HepG2 (cell line): ENCODE data around the gene CBFA2T2. TPM values are rescaled to one million over a fixed set of nuclear protein-coding genes. Genes with fewer than 3 reads are reported as not detected.

ENCODE experiments used
- SOX6 ChIP-seq, 2 experiments: fragments of 450-650 bp in 1 of 2; sonication (generic) in 1 of 2; formaldehyde crosslinking in 1 of 2; IDR thresholded peaks; 2 replicates each; pipeline versions ENCODE4 v1.4.0 to v1.6.1; 2017 to 2020; ENCODE audit warnings: antibody characterized with exemption in 1 of 2, mild to moderate bottlenecking in 1 of 2, missing genetic modification reagents in 1 of 2
- SP4 ChIP-seq: sonication (generic); formaldehyde crosslinking; IDR thresholded peaks from 2 replicates; pipeline ENCODE4 v1.8.1; 2023; ENCODE audit warnings: mild to moderate bottlenecking, missing genetic modification reagents
- STAT5B ChIP-seq: sonication (generic); formaldehyde crosslinking; IDR thresholded peaks from 2 replicates; pipeline ENCODE4 v1.4.0; 2020; ENCODE audit warnings: missing genetic modification reagents
- ZBTB37 ChIP-seq: sonication (generic); formaldehyde crosslinking; IDR thresholded peaks from 2 replicates; pipeline ENCODE4 v1.4.0; 2020; ENCODE audit warnings: mild to moderate bottlenecking, missing genetic modification reagents
- ZNF362 ChIP-seq: sonication (generic); formaldehyde crosslinking; IDR thresholded peaks from 2 replicates; pipeline ENCODE4 v1.4.0; 2020; ENCODE audit warnings: missing genetic modification reagents, mild to moderate bottlenecking, borderline replicate concordance
- ZNF580 ChIP-seq: IDR thresholded peaks from 2 replicates; pipeline ENCODE4 v1.6.1; 2016; ENCODE audit warnings: low read depth, borderline replicate concordance
- ZNF616 ChIP-seq: sonication (generic); formaldehyde crosslinking; IDR thresholded peaks from 2 replicates; pipeline ENCODE4 v1.5.0; 2020; ENCODE audit warnings: low read depth, mild to moderate bottlenecking, missing genetic modification reagents
- ZNF639 ChIP-seq: conservative IDR thresholded peaks from 2 replicates; pipeline ENCODE4 v1.6.1; 2018; ENCODE audit warnings: missing genetic modification reagents
- ZNF7 ChIP-seq: IDR thresholded peaks from 2 replicates; pipeline ENCODE4 v1.6.1; 2016; ENCODE audit warnings: missing biosample characterization, missing genetic modification reagents
- polyA plus RNA-seq, 8 experiments: library from polyadenylated mRNA; depleted of rRNA in 3 of 8; stranded (reverse) in 7 of 8; unstranded in 1 of 8; fragments of >200 nt; fragmentation: Illumina TruSeq in 4 of 8; extraction: Trizol in 4 of 8; gene quantifications; 2 replicates each; pipeline versions ENCODE4 v1.2.1 to v1.2.3, GENCODE V29; 2011 to 2016; ENCODE audit warnings: low read depth in 4 of 8, missing spikeins in 1 of 8, mixed read lengths in 1 of 8; ENCODE audit not compliant: insufficient read depth in 1 of 8
- total RNA-seq, 5 experiments: library from RNA; depleted of rRNA; stranded (reverse); fragments of >200 nt; fragmentation: Illumina TruSeq; extraction: Trizol; gene quantifications; 2 replicates each; pipeline ENCODE4 v1.2.3, GENCODE V29; 2016; ENCODE audit warnings: low read depth in 1 of 5
- TF ChIP-seq, protein P1 (sequence below): sonication (generic); formaldehyde crosslinking; IDR thresholded peaks from 2 replicates; pipeline ENCODE4 v1.5.1; 2020; ENCODE audit warnings: missing genetic modification reagents, mild to moderate bottlenecking, borderline replicate concordance
- TF ChIP-seq, protein P2 (sequence below): sonication (generic); formaldehyde crosslinking; conservative IDR thresholded peaks from 2 replicates; pipeline ENCODE4 v1.8.0; 2022; ENCODE audit warnings: missing genetic modification reagents
- TF ChIP-seq, protein P3 (sequence below), 2 experiments: IDR thresholded peaks; 2 replicates each; pipeline ENCODE4 v1.6.1; 2011 to 2012; ENCODE audit warnings: low read length in 2 of 2, borderline replicate concordance in 1 of 2, low read depth in 1 of 2, mild to moderate bottlenecking in 1 of 2, moderate library complexity in 1 of 2

The CBFA2T2 gene
- total and polyA plus RNA-seq, 2 of the 13 experiments (the other 11 are each of a cell fraction or from before 2014, with no cell fraction given), result 6.3 to 21.2 TPM

GRCh38 chr20:33653218-33653899 lies 163.5 kb downstream of the CBFA2T2 start (continued):
- TF ChIP-seq, protein P1, sequence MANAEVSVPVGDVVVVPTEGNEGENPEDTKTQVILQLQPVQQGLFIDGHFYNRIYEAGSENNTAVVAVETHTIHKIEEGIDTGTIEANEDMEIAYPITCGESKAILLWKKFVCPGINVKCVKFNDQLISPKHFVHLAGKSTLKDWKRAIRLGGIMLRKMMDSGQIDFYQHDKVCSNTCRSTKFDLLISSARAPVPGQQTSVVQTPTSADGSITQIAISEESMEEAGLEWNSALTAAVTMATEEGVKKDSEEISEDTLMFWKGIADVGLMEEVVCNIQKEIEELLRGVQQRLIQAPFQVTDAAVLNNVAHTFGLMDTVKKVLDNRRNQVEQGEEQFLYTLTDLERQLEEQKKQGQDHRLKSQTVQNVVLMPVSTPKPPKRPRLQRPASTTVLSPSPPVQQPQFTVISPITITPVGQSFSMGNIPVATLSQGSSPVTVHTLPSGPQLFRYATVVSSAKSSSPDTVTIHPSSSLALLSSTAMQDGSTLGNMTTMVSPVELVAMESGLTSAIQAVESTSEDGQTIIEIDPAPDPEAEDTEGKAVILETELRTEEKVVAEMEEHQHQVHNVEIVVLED (CRISPR knock-in tag), result peak; percentile 39; the same call in 1 of the 2 replicates
- TF ChIP-seq ZNF362 (CRISPR knock-in tag), result peak; percentile 33; the same call in 1 of the 2 replicates
- TF ChIP-seq ZNF639 (CRISPR knock-in tag), result no peak
- no peak for TF ChIP-seq ZNF616 (CRISPR knock-in tag)
- peak; percentile 92 for TF ChIP-seq ZNF580 (CRISPR knock-in tag)
- peak; percentile 46 for TF ChIP-seq SP4 (CRISPR knock-in tag)
- TF ChIP-seq SOX6 (IDR thresholded peaks at IDR 0.05), result no peak
- TF ChIP-seq SOX6 (CRISPR knock-in tag; IDR thresholded peaks at IDR 0.05), result no peak
- TF ChIP-seq, protein P2, sequence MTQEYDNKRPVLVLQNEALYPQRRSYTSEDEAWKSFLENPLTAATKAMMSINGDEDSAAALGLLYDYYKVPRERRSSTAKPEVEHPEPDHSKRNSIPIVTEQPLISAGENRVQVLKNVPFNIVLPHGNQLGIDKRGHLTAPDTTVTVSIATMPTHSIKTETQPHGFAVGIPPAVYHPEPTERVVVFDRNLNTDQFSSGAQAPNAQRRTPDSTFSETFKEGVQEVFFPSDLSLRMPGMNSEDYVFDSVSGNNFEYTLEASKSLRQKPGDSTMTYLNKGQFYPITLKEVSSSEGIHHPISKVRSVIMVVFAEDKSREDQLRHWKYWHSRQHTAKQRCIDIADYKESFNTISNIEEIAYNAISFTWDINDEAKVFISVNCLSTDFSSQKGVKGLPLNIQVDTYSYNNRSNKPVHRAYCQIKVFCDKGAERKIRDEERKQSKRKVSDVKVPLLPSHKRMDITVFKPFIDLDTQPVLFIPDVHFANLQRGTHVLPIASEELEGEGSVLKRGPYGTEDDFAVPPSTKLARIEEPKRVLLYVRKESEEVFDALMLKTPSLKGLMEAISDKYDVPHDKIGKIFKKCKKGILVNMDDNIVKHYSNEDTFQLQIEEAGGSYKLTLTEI (CRISPR knock-in tag), result no peak
- TF ChIP-seq ZNF7 (CRISPR knock-in tag), result no peak
- TF ChIP-seq, protein P3, sequence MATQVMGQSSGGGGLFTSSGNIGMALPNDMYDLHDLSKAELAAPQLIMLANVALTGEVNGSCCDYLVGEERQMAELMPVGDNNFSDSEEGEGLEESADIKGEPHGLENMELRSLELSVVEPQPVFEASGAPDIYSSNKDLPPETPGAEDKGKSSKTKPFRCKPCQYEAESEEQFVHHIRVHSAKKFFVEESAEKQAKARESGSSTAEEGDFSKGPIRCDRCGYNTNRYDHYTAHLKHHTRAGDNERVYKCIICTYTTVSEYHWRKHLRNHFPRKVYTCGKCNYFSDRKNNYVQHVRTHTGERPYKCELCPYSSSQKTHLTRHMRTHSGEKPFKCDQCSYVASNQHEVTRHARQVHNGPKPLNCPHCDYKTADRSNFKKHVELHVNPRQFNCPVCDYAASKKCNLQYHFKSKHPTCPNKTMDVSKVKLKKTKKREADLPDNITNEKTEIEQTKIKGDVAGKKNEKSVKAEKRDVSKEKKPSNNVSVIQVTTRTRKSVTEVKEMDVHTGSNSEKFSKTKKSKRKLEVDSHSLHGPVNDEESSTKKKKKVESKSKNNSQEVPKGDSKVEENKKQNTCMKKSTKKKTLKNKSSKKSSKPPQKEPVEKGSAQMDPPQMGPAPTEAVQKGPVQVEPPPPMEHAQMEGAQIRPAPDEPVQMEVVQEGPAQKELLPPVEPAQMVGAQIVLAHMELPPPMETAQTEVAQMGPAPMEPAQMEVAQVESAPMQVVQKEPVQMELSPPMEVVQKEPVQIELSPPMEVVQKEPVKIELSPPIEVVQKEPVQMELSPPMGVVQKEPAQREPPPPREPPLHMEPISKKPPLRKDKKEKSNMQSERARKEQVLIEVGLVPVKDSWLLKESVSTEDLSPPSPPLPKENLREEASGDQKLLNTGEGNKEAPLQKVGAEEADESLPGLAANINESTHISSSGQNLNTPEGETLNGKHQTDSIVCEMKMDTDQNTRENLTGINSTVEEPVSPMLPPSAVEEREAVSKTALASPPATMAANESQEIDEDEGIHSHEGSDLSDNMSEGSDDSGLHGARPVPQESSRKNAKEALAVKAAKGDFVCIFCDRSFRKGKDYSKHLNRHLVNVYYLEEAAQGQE (IDR thresholded peaks at IDR 0.05; ENCODE audit: borderline replicate concordance in 1 of 2, low read depth in 1 of 2, low read length in 2 of 2), result no peak
- no peak for TF ChIP-seq STAT5B (CRISPR knock-in tag)
- no peak for TF ChIP-seq ZBTB37 (CRISPR knock-in tag)
